ENCODE measurements around the gene SH3GLB1.

DNA sequence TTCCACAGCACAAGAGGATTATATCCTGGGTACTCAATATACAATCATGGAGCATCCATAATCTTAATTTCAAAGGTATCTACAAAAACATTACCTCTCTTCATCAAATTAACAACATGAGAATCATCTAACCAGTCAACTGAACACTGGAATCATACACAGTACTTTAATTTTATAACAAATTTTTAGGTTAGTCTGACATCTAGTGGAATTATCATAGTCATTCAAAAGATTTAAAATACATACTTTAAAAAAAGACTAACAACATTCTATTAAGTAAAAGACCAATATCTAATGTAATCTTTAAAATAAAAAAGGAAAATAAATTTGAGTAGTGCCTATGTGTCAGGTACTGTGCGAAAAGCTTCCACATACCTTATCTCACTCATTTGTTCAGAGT lies 16.8 kb upstream of the SH3GLB1 start:
- TF ChIP-seq, protein P1, sequence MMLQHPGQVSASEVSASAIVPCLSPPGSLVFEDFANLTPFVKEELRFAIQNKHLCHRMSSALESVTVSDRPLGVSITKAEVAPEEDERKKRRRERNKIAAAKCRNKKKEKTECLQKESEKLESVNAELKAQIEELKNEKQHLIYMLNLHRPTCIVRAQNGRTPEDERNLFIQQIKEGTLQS (CRISPR knock-in tag; conservative IDR thresholded peaks at IDR 0.05), result no peak
- TF ChIP-seq, protein P2, sequence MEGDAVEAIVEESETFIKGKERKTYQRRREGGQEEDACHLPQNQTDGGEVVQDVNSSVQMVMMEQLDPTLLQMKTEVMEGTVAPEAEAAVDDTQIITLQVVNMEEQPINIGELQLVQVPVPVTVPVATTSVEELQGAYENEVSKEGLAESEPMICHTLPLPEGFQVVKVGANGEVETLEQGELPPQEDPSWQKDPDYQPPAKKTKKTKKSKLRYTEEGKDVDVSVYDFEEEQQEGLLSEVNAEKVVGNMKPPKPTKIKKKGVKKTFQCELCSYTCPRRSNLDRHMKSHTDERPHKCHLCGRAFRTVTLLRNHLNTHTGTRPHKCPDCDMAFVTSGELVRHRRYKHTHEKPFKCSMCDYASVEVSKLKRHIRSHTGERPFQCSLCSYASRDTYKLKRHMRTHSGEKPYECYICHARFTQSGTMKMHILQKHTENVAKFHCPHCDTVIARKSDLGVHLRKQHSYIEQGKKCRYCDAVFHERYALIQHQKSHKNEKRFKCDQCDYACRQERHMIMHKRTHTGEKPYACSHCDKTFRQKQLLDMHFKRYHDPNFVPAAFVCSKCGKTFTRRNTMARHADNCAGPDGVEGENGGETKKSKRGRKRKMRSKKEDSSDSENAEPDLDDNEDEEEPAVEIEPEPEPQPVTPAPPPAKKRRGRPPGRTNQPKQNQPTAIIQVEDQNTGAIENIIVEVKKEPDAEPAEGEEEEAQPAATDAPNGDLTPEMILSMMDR (IDR thresholded peaks at IDR 0.05), result no peak
- TF ChIP-seq TCF7 (CRISPR knock-in tag; IDR thresholded peaks at IDR 0.05; ENCODE audit: low read depth), result no peak
- TF ChIP-seq JUN (CRISPR knock-in tag; IDR thresholded peaks at IDR 0.05), result no peak
- TF ChIP-seq, protein P3, sequence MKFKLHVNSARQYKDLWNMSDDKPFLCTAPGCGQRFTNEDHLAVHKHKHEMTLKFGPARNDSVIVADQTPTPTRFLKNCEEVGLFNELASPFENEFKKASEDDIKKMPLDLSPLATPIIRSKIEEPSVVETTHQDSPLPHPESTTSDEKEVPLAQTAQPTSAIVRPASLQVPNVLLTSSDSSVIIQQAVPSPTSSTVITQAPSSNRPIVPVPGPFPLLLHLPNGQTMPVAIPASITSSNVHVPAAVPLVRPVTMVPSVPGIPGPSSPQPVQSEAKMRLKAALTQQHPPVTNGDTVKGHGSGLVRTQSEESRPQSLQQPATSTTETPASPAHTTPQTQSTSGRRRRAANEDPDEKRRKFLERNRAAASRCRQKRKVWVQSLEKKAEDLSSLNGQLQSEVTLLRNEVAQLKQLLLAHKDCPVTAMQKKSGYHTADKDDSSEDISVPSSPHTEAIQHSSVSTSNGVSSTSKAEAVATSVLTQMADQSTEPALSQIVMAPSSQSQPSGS (CRISPR knock-in tag; IDR thresholded peaks at IDR 0.05; ENCODE audit: borderline replicate concordance, low read depth), result no peak
- no peak for TF ChIP-seq CREM (CRISPR knock-in tag; IDR thresholded peaks at IDR 0.05)
- TF ChIP-seq ELF4 (CRISPR knock-in tag; IDR thresholded peaks at IDR 0.05; ENCODE audit: low read depth), result no peak
- TF ChIP-seq ZNF263 (CRISPR knock-in tag; IDR thresholded peaks at IDR 0.05; ENCODE audit: low read depth), result no peak
- TF ChIP-seq SOX15 (CRISPR knock-in tag; IDR thresholded peaks at IDR 0.05), result no peak
- TF ChIP-seq, protein P4, sequence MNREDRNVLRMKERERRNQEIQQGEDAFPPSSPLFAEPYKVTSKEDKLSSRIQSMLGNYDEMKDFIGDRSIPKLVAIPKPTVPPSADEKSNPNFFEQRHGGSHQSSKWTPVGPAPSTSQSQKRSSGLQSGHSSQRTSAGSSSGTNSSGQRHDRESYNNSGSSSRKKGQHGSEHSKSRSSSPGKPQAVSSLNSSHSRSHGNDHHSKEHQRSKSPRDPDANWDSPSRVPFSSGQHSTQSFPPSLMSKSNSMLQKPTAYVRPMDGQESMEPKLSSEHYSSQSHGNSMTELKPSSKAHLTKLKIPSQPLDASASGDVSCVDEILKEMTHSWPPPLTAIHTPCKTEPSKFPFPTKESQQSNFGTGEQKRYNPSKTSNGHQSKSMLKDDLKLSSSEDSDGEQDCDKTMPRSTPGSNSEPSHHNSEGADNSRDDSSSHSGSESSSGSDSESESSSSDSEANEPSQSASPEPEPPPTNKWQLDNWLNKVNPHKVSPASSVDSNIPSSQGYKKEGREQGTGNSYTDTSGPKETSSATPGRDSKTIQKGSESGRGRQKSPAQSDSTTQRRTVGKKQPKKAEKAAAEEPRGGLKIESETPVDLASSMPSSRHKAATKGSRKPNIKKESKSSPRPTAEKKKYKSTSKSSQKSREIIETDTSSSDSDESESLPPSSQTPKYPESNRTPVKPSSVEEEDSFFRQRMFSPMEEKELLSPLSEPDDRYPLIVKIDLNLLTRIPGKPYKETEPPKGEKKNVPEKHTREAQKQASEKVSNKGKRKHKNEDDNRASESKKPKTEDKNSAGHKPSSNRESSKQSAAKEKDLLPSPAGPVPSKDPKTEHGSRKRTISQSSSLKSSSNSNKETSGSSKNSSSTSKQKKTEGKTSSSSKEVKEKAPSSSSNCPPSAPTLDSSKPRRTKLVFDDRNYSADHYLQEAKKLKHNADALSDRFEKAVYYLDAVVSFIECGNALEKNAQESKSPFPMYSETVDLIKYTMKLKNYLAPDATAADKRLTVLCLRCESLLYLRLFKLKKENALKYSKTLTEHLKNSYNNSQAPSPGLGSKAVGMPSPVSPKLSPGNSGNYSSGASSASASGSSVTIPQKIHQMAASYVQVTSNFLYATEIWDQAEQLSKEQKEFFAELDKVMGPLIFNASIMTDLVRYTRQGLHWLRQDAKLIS (CRISPR knock-in tag; IDR thresholded peaks at IDR 0.05; ENCODE audit: borderline replicate concordance), result no peak
- TF ChIP-seq, protein P5, sequence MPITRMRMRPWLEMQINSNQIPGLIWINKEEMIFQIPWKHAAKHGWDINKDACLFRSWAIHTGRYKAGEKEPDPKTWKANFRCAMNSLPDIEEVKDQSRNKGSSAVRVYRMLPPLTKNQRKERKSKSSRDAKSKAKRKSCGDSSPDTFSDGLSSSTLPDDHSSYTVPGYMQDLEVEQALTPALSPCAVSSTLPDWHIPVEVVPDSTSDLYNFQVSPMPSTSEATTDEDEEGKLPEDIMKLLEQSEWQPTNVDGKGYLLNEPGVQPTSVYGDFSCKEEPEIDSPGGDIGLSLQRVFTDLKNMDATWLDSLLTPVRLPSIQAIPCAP (CRISPR knock-in tag; IDR thresholded peaks at IDR 0.05), result no peak
- TF ChIP-seq TEAD4 (CRISPR knock-in tag; IDR thresholded peaks at IDR 0.05), result no peak
- TF ChIP-seq, protein P6, sequence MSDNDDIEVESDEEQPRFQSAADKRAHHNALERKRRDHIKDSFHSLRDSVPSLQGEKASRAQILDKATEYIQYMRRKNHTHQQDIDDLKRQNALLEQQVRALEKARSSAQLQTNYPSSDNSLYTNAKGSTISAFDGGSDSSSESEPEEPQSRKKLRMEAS (CRISPR knock-in tag; IDR thresholded peaks at IDR 0.05), result no peak
